Measurements from ENCODE around the gene GDF7. TPM values are rescaled to one million over a fixed set of nuclear protein-coding genes. Genes with fewer than 3 reads are reported as not detected.
A peak's percentile ranks its signal among the peaks of the same experiment; 100 is the strongest.

GDF7 gene
- total RNA-seq, 3 donors from 2014 or later = 0.14 to 0.73 (median 0.14) TPM

GRCh38 chr2:20643060-20643459 lies 23.9 kb upstream of the GDF7 start:
- no peak for TF ChIP-seq CTCF (IDR thresholded peaks at IDR 0.05)
- ATAC-seq = no peak
- Histone ChIP-seq H3K4me3 (no peak overlapping the region), H3K9me3 (no peaks in the 10 kb centered on the region), H3K4me1 (ENCODE audit: low read depth) (peaks cover under 1% of the 10 kb centered on the region), H3K36me3 (ENCODE audit: low read depth) (no peaks in the 10 kb centered on the region)
- DNase-seq = peak in 1 of 3 donors; percentile 39
- intact Hi-C loops (cut with DNase I, micrococcal nuclease) = loop anchor here in 1 of 2 donors (5.0 kb wide), 1 partner anchor 241 kb away; no protein-coding TSS in a partner anchor

DNA sequence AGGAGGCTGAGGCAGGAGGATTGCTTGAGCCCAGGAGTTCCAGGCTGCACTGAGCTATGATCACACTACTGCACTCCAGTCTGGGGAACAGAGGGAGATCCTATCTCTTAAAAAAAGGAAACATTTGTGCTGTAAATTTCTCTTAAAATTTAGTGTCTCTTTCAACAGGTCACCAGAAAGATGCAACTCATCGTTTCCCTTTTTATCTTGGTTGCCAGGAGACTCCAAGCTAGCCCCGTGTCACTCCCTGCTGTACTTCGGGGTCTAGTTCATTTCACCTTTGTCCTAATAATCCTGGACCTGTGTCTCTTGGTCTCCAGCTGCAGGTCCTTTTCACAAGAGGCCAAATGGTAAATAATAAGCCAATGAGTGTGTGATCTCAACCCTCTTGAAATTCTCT lies 23.1 kb upstream of the GDF7 start:
- TF ChIP-seq CTCF (IDR thresholded peaks at IDR 0.05) = no peak
- intact Hi-C loops (cut with DNase I, micrococcal nuclease) = loop anchor here in 1 of 2 donors (5.0 kb wide), 1 partner anchor 242 kb away; no protein-coding TSS in a partner anchor
- DNase-seq (no peak), ATAC-seq (no peak)
- Histone ChIP-seq H3K4me3 (no peak overlapping the region), H3K9me3 (no peaks in the 10 kb centered on the region), H3K36me3 (ENCODE audit: low read depth) (no peaks in the 10 kb centered on the region), H3K4me1 (ENCODE audit: low read depth) (peaks cover 2% of the 10 kb centered on the region)

- peak in 1 of 3 donors; percentile 38 for DNase-seq
- Histone ChIP-seq H3K36me3 (ENCODE audit: low read depth) (no peaks in the 10 kb centered on the region), H3K9me3 (no peaks in the 10 kb centered on the region), H3K4me3 (no peak overlapping the region), H3K4me1 (ENCODE audit: low read depth) (peaks cover 13% of the 10 kb centered on the region)
- no peak for TF ChIP-seq CTCF (IDR thresholded peaks at IDR 0.05)
- intact Hi-C loops (cut with DNase I, micrococcal nuclease) = no loop called here
- ATAC-seq = no peak
Observed at GRCh38 chr2:20645301-20645701, 21.6 kb upstream of the GDF7 start.

GRCh38 chr2:20645761-20646160 lies 21.2 kb upstream of the GDF7 start:
- no peaks in the 10 kb centered on the region for H3K36me3 ChIP-seq (ENCODE audit: low read depth)
- peaks cover 13% of the 10 kb centered on the region for H3K4me1 ChIP-seq (ENCODE audit: low read depth)
- H3K9me3 ChIP-seq = no peaks in the 10 kb centered on the region
- no peak for TF ChIP-seq CTCF (IDR thresholded peaks at IDR 0.05)
- DNase-seq (no peak), ATAC-seq (no peak)
- intact Hi-C loops (cut with DNase I, micrococcal nuclease) = no loop called here
- H3K4me3 ChIP-seq = no peak overlapping the region

- ATAC-seq (no peak), DNase-seq (peak in 1 of 3 donors; percentile 38)
- H3K36me3 ChIP-seq (ENCODE audit: low read depth) = no peaks in the 10 kb centered on the region
- no peaks in the 10 kb centered on the region for H3K9me3 ChIP-seq
- H3K4me3 ChIP-seq = no peak overlapping the region
- intact Hi-C loops (cut with DNase I, micrococcal nuclease) = no loop called here
- H3K4me1 ChIP-seq (ENCODE audit: low read depth) = peaks cover 15% of the 10 kb centered on the region
- no peak for TF ChIP-seq CTCF (IDR thresholded peaks at IDR 0.05)
Observed at GRCh38 chr2:20646446-20646845, 20.5 kb upstream of the GDF7 start.

DNA sequence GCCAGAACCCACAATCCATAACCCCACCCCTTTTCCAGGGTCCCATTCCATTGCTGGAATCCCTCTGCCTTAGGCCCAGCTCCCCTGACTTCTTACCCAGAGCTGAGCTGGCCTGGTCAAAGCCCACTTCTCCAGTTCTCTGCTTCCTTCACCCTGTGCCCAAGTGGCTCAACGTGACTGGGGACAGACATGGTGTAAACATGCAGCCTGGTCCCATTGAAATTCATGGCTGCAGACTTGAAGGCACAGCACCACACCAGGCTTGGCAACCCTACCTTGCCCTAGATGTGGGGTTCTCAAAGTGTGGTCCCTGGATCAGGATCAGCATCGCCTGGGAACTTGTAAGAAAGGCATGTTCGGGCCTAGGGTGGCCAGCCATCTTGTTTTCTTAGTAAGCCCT lies 19.7 kb upstream of the GDF7 start:
- no peak for TF ChIP-seq CTCF (IDR thresholded peaks at IDR 0.05)
- DNase-seq (no peak), ATAC-seq (no peak)
- Histone ChIP-seq H3K9me3 (no peaks in the 10 kb centered on the region), H3K4me3 (no peak overlapping the region), H3K36me3 (ENCODE audit: low read depth) (no peaks in the 10 kb centered on the region), H3K4me1 (ENCODE audit: low read depth) (peaks cover 19% of the 10 kb centered on the region)
- intact Hi-C loops (cut with DNase I, micrococcal nuclease) = no loop called here
